K562 (cell line): ENCODE results near the gene TMEM87B. TPM values are rescaled to one million over a fixed set of nuclear protein-coding genes. Genes with fewer than 3 reads are reported as not detected.

ENCODE experiments used
- ATF1 ChIP-seq, 2 experiments: fragments of 450-650 bp in 1 of 2; IDR thresholded peaks; 2 replicates each; pipeline ENCODE4 v1.6.1; 2016; ENCODE audit warnings: missing compliant biosample characterization in 1 of 2, missing genetic modification characterization in 1 of 2
- CEBPB ChIP-seq: fragments of 450-650 bp; IDR thresholded peaks from 2 replicates; pipeline ENCODE4 v1.6.1; 2016; ENCODE audit warnings: missing genetic modification characterization, missing compliant biosample characterization
- FOS ChIP-seq: IDR thresholded peaks from 3 replicates; pipeline ENCODE4 v1.6.1; 2011; ENCODE audit not compliant: insufficient read length; ENCODE audit errors: extremely low read depth
- PRPF4 ChIP-seq: fragments of 200-400 bp; formaldehyde crosslinking; IDR thresholded peaks from one replicate; pipeline ENCODE4 v1.6.1; 2017; ENCODE audit warnings: low read length, low read depth, mild to moderate bottlenecking; ENCODE audit not compliant: insufficient read depth, poor library complexity, severe bottlenecking
- TAF15 ChIP-seq: fragments of 200-400 bp; formaldehyde crosslinking; IDR thresholded peaks from 2 replicates; pipeline ENCODE4 v1.6.1; 2017; ENCODE audit warnings: mild to moderate bottlenecking, low read depth, low read length, moderate library complexity
- TAL1 ChIP-seq: fragments of 450-650 bp; IDR thresholded peaks from 2 replicates; pipeline ENCODE4 v1.6.1; 2016; ENCODE audit warnings: mild to moderate bottlenecking
- TFAM ChIP-seq: fragments of 250-450 bp; sonication (Bioruptor Pico); conservative IDR thresholded peaks from 2 replicates; pipeline ENCODE4 v1.5.0; 2021; ENCODE audit warnings: mild to moderate bottlenecking, moderate library complexity
- TSC22D4 ChIP-seq: fragments of 450-650 bp; IDR thresholded peaks from 2 replicates; pipeline ENCODE4 v1.6.1; 2016; ENCODE audit warnings: missing genetic modification characterization, missing biosample characterization, control low read depth
- XRCC5 ChIP-seq: fragments of 200-400 bp; formaldehyde crosslinking; IDR thresholded peaks from 2 replicates; pipeline ENCODE4 v1.6.1; 2017; ENCODE audit warnings: low read depth, mild to moderate bottlenecking, low read length
- YY1 ChIP-seq, 3 experiments: IDR thresholded peaks; 2 replicates each; pipeline ENCODE4 v1.6.1; 2011; ENCODE audit warnings: low read length in 2 of 3, mild to moderate bottlenecking in 2 of 3, moderate library complexity in 2 of 3, borderline replicate concordance in 1 of 3, control low read depth in 1 of 3, low read depth in 1 of 3; ENCODE audit not compliant: insufficient read depth in 3 of 3, insufficient replicate concordance in 2 of 3, control insufficient read depth in 1 of 3, insufficient read length in 1 of 3; ENCODE audit errors: extremely low read depth in 1 of 3
- ZNF507 ChIP-seq: conservative IDR thresholded peaks from 2 replicates; pipeline ENCODE4 v1.6.1; 2017; ENCODE audit warnings: missing genetic modification characterization, missing compliant biosample characterization
- ZNF584 ChIP-seq: fragments of 200-800 bp; sonication (Bioruptor generic); IDR thresholded peaks from 2 replicates; pipeline ENCODE4 v1.6.1; 2016; ENCODE audit warnings: low read depth, mild to moderate bottlenecking, missing genetic modification characterization, missing compliant biosample characterization
- polyA plus RNA-seq, 8 experiments: library from polyadenylated mRNA; depleted of rRNA in 4 of 8; stranded (reverse) in 5 of 8; unstranded in 3 of 8; fragments of >200 nt; fragmentation: Nextera tagmentation in 2 of 8; fragmentation: Illumina TruSeq in 1 of 8; extraction: Ambion mirVana in 2 of 8; extraction: Trizol in 1 of 8; gene quantifications; 2 replicates each; pipeline versions ENCODE4 v1.2.1 to v1.2.3, GENCODE V29; 2011 to 2014; ENCODE audit warnings: inconsistent platforms in 1 of 8, missing spikeins in 1 of 8
- total RNA-seq, 7 experiments: library from RNA; depleted of rRNA in 6 of 7; stranded (reverse); fragments of >200 nt in 6 of 7; fragmentation: Illumina TruSeq in 2 of 7; extraction: Trizol in 2 of 7; gene quantifications; 2 replicates each; pipeline versions ENCODE4 v1.2.1 to v1.2.3, GENCODE V29; 2011 to 2021; ENCODE audit warnings: low replicate concordance in 1 of 7
- TF ChIP-seq, protein P1 (sequence below): fragments of 250-450 bp; sonication (Bioruptor Pico); IDR thresholded peaks from 2 replicates; pipeline ENCODE4 v1.8.0; 2022; ENCODE audit warnings: inconsistent platforms
- TF ChIP-seq, protein P2 (sequence below): sonication (generic); formaldehyde crosslinking; IDR thresholded peaks from 2 replicates; pipeline ENCODE4 v1.9.0; 2022; ENCODE audit warnings: mild to moderate bottlenecking, missing genetic modification reagents
- TF ChIP-seq, protein P3 (sequence below): sonication (generic); formaldehyde crosslinking; IDR thresholded peaks from 2 replicates; pipeline ENCODE4 v1.8.0; 2022; ENCODE audit warnings: mild to moderate bottlenecking, missing genetic modification reagents, borderline replicate concordance

The TMEM87B gene
- total and polyA plus RNA-seq, 9 of the 15 experiments (the other 6 are each of a cell fraction or from before 2014, with no cell fraction given) = 3.7 to 17.1 (median 11.0) TPM

DNA sequence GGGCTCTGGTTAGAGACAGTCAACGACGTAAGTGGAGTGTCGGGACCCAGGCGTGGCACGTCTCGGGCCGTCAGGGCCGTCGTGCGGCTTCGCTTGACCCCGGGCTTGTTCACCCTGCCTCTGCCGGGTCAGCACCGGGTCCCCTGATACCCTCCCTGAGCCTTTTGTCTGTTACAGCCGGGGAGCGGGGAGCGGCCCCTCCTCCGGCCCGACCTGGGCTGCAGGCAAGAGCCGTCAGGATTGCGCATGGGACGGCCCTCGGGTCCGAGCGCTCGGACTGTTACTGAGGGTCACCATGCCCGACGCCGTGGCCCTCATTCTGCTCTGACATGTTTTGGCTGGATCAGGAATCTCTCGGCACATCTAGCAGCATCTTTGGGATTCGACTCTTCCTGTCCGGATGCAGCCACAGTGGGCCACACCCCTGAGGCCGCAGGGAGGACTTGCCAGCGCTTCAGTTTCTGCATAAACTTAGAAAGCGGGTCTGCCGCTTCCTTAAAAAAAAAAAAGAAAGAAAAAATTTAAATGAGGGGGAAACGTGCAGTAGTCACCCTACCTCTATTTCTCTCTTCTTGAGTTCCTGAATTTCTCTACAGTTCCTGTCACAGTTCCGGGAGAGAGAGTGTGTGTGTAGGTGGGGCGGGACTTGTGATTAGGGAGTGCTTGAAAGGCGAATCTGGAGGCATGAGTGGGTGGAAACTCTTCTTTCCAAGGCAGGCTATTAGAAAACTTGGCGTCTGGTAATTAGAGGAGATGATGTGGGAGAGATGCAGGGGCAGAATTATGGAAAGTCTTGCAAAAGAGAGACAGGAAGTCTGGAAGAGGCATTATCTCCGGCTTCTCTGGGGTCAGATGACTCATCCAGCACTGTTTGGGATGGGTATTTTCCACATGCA lies 909 bp downstream of the TMEM87B start (continued):
- TF ChIP-seq, protein P1, sequence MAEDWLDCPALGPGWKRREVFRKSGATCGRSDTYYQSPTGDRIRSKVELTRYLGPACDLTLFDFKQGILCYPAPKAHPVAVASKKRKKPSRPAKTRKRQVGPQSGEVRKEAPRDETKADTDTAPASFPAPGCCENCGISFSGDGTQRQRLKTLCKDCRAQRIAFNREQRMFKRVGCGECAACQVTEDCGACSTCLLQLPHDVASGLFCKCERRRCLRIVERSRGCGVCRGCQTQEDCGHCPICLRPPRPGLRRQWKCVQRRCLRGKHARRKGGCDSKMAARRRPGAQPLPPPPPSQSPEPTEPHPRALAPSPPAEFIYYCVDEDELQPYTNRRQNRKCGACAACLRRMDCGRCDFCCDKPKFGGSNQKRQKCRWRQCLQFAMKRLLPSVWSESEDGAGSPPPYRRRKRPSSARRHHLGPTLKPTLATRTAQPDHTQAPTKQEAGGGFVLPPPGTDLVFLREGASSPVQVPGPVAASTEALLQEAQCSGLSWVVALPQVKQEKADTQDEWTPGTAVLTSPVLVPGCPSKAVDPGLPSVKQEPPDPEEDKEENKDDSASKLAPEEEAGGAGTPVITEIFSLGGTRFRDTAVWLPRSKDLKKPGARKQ (CRISPR knock-in tag) = no peak
- TF ChIP-seq TAL1 (0 out of 2 replicates have a peak, but pooled peaks have one; percentile 5), TFAM (no peak), TSC22D4 (tag) (no peak), TAF15 (no peak), XRCC5 (no peak), CEBPB (peak; percentile 35; the same call in 1 of the 2 replicates), PRPF4 (no peak), FOS (peak; percentile 44), ZNF584 (no peak), ZNF507 (tag) (no peak), ATF1 (CRISPR knock-in tag; IDR thresholded peaks at IDR 0.05) (no peak), ATF1 (tag; IDR thresholded peaks at IDR 0.05) (peak; percentile 44), YY1 (IDR thresholded peaks at IDR 0.05; ENCODE audit: borderline replicate concordance in 1 of 3, control insufficient read depth in 1 of 3, extremely low read depth in 1 of 3, insufficient read depth in 3 of 3, insufficient read length in 1 of 3, insufficient replicate concordance in 2 of 3, low read depth in 1 of 3, low read length in 2 of 3) (no peak)
- TF ChIP-seq, protein P2, sequence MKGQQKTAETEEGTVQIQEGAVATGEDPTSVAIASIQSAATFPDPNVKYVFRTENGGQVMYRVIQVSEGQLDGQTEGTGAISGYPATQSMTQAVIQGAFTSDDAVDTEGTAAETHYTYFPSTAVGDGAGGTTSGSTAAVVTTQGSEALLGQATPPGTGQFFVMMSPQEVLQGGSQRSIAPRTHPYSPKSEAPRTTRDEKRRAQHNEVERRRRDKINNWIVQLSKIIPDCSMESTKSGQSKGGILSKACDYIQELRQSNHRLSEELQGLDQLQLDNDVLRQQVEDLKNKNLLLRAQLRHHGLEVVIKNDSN (CRISPR knock-in tag) = peak; percentile 2; the same call in 1 of the 2 replicates
- TF ChIP-seq, protein P3, sequence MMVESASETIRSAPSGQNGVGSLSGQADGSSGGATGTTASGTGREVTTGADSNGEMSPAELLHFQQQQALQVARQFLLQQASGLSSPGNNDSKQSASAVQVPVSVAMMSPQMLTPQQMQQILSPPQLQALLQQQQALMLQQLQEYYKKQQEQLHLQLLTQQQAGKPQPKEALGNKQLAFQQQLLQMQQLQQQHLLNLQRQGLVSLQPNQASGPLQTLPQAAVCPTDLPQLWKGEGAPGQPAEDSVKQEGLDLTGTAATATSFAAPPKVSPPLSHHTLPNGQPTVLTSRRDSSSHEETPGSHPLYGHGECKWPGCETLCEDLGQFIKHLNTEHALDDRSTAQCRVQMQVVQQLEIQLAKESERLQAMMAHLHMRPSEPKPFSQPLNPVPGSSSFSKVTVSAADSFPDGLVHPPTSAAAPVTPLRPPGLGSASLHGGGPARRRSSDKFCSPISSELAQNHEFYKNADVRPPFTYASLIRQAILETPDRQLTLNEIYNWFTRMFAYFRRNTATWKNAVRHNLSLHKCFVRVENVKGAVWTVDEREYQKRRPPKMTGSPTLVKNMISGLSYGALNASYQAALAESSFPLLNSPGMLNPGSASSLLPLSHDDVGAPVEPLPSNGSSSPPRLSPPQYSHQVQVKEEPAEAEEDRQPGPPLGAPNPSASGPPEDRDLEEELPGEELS (CRISPR knock-in tag) = peak; percentile 19; the same call in 1 of the 2 replicates
